Trophoblast cell (in vitro differentiated cells and primary cell): ENCODE results near the gene SLAIN1.

Source experiments
- DNase-seq, 2 donors: peaks; one replicate each; pipeline ENCODE4 v3.0.0-alpha.2; 2016
- H2AFZ ChIP-seq: 2 replicates; pipeline ENCODE4 v1.6.1; 2013; ENCODE audit warnings: low read length, moderate library complexity, mild to moderate bottlenecking; ENCODE audit not compliant: insufficient read depth, poor library complexity
- H2AK5ac ChIP-seq: 2 replicates; pipeline ENCODE4 v1.6.1; 2013; ENCODE audit warnings: mild to moderate bottlenecking, low read length
- H2BK120ac ChIP-seq: 2 replicates; pipeline ENCODE4 v1.6.1; 2013; ENCODE audit warnings: low read length, mild to moderate bottlenecking, moderate library complexity; ENCODE audit not compliant: insufficient read depth, poor library complexity
- H2BK12ac ChIP-seq: 2 replicates; pipeline ENCODE4 v1.6.1; 2013; ENCODE audit warnings: mild to moderate bottlenecking, low read length, moderate library complexity
- H2BK5ac ChIP-seq: 2 replicates; pipeline ENCODE4 v1.6.1; 2013; ENCODE audit warnings: low read length, low read depth, moderate library complexity, mild to moderate bottlenecking; ENCODE audit not compliant: poor library complexity
- H3K14ac ChIP-seq: 2 replicates; pipeline ENCODE4 v1.6.1; 2013; ENCODE audit warnings: mild to moderate bottlenecking, low read length
- H3K18ac ChIP-seq: 2 replicates; pipeline ENCODE4 v1.6.1; 2013; ENCODE audit warnings: mild to moderate bottlenecking, low read length
- H3K23ac ChIP-seq: 2 replicates; pipeline ENCODE4 v1.6.1; 2013; ENCODE audit warnings: low read length
- H3K27ac ChIP-seq: 2 replicates; pipeline ENCODE4 v1.5.1; 2013; ENCODE audit warnings: low read depth, mild to moderate bottlenecking, inconsistent platforms, low read length, moderate library complexity
- H3K27me3 ChIP-seq: 2 replicates; pipeline ENCODE4 v1.6.1; 2013; ENCODE audit warnings: inconsistent platforms, mild to moderate bottlenecking, low read length, moderate library complexity; ENCODE audit not compliant: insufficient read depth
- H3K36me3 ChIP-seq, 2 experiments: 1 replicate in 1 of 2; 2 replicates in 1 of 2; pipeline ENCODE4 v1.6.1; 2013; ENCODE audit warnings: low read length in 2 of 2, mild to moderate bottlenecking in 2 of 2, moderate library complexity in 1 of 2; ENCODE audit not compliant: insufficient read depth in 2 of 2, control insufficient read depth in 1 of 2
- H3K4ac ChIP-seq: 2 replicates; pipeline ENCODE4 v1.6.1; 2013; ENCODE audit warnings: low read depth, mild to moderate bottlenecking, low read length, moderate library complexity
- H3K4me1 ChIP-seq, 2 experiments: 1 replicate in 1 of 2; 2 replicates in 1 of 2; pipeline ENCODE4 v1.6.1; 2013; ENCODE audit warnings: low read length in 2 of 2, mild to moderate bottlenecking in 2 of 2, moderate library complexity in 1 of 2; ENCODE audit not compliant: insufficient read depth in 2 of 2, control insufficient read depth in 1 of 2
- H3K4me2 ChIP-seq: 2 replicates; pipeline ENCODE4 v1.6.1; 2013; ENCODE audit warnings: inconsistent platforms, mild to moderate bottlenecking, low read length, moderate library complexity
- H3K4me3 ChIP-seq: 2 replicates; pipeline ENCODE4 v1.5.1; 2013; ENCODE audit warnings: mild to moderate bottlenecking, low read depth, low read length, inconsistent platforms
- H3K79me1 ChIP-seq: one replicate; pipeline ENCODE4 v1.6.1; 2013; ENCODE audit warnings: low read length
- H3K79me2 ChIP-seq: 2 replicates; pipeline ENCODE4 v1.6.1; 2013; ENCODE audit warnings: low read length, mild to moderate bottlenecking; ENCODE audit not compliant: control insufficient read depth, insufficient read depth, poor library complexity
- H3K9ac ChIP-seq: 2 replicates; pipeline ENCODE4 v1.6.1; 2013; ENCODE audit warnings: mild to moderate bottlenecking, low read length
- H3K9me3 ChIP-seq: 2 replicates; pipeline ENCODE4 v1.6.1; 2013; ENCODE audit warnings: low read depth, mild to moderate bottlenecking, control low read depth, inconsistent platforms, low read length; ENCODE audit not compliant: insufficient read depth
- H4K12ac ChIP-seq: 2 replicates; pipeline ENCODE4 v1.6.1; 2013; ENCODE audit warnings: low read depth, mild to moderate bottlenecking, low read length, moderate library complexity
- H4K8ac ChIP-seq: 2 replicates; pipeline ENCODE4 v1.6.1; 2013; ENCODE audit warnings: low read depth, mild to moderate bottlenecking, low read length, moderate library complexity
- H4K91ac ChIP-seq: one replicate; pipeline ENCODE4 v1.6.1; 2013; ENCODE audit warnings: low read depth, mild to moderate bottlenecking, low read length, moderate library complexity
- WGBS: extraction: QIAGEN DNeasy Blood & Tissue Kit; methylation state at CpG from one replicate; pipeline ENCODE4 v1.1.7; 2013; ENCODE audit warnings: missing lambda C conversion rate; ENCODE audit not compliant: insufficient read length, insufficient coverage; ENCODE audit errors: extremely low coverage; 5-methylcytosine and 5-hydroxymethylcytosine counted together

SLAIN1 gene

GRCh38 chr13:77751513-77752456 lies 54.3 kb downstream of the SLAIN1 start:
- Histone ChIP-seq H3K4ac (no peak overlapping the region), H3K36me3 (no peaks in the 10 kb centered on the region), H3K79me1 (no peaks in the 10 kb centered on the region), H2BK120ac (no peak overlapping the region), H3K23ac (no peak overlapping the region), H3K14ac (no peak overlapping the region), H2AFZ (no peak overlapping the region), H3K4me2 (no peak overlapping the region), H3K9ac (no peak overlapping the region), H3K18ac (no peak overlapping the region), H4K12ac (no peak overlapping the region), H3K4me1 (no peaks in the 10 kb centered on the region), H3K9me3 (no peaks in the 10 kb centered on the region), H2AK5ac (no peak overlapping the region), H4K8ac (no peak overlapping the region), H2BK12ac (no peak overlapping the region), H3K27ac (no peak overlapping the region), H3K4me3 (no peak overlapping the region), H3K79me2 (no peaks in the 10 kb centered on the region), H3K27me3 (no peaks in the 10 kb centered on the region), H4K91ac (no peak overlapping the region), H2BK5ac (no peak overlapping the region)
- WGBS = no CpG with 5 or more reads among the region's 5 CpGs
- peak; percentile 13 to 77 for DNase-seq

DNA sequence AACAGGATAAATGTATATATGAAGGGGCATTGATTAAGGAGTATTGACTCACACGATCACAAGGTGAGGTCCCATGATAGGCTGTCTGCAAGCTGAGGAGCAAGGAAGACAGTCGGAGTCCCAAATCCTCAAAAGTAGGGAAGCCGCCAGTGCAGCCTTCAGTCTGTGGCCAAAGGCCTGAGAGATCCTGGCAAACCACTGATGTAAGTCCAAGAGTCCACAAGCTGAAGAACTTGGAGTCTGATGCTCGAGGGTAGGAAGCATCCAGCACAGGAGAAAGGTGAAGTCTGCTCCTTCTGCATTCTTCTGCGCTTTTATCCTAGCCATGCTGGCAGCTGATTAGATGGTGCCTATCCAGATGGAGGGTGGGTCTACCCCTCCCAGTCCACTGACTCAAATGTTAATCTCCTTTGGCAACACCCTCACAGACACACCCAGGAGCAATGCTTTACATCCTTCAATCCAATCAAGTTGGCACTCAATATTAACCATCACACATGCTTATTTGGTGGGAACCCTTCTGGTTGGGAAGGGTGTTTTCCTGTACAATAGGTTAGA lies 55.1 kb downstream of the SLAIN1 start:
- H3K79me1 ChIP-seq = no peaks in the 10 kb centered on the region
- H3K18ac ChIP-seq = no peak overlapping the region
- H3K14ac ChIP-seq = no peak overlapping the region
- H3K4me2 ChIP-seq = no peak overlapping the region
- H3K23ac ChIP-seq = no peak overlapping the region
- DNase-seq = peak; percentile 4 to 6
- no peak overlapping the region for H2BK120ac ChIP-seq
- no peak overlapping the region for H3K27ac ChIP-seq
- H3K9ac ChIP-seq = no peak overlapping the region
- H2AK5ac ChIP-seq = no peak overlapping the region
- H2BK12ac ChIP-seq = no peak overlapping the region
- no peaks in the 10 kb centered on the region for H3K27me3 ChIP-seq
- H2BK5ac ChIP-seq = no peak overlapping the region
- no peak overlapping the region for H4K91ac ChIP-seq
- no peak overlapping the region for H3K4me3 ChIP-seq
- H3K79me2 ChIP-seq = no peaks in the 10 kb centered on the region
- no peaks in the 10 kb centered on the region for H3K9me3 ChIP-seq
- H3K4ac ChIP-seq = no peak overlapping the region
- no peak overlapping the region for H4K12ac ChIP-seq
- H3K36me3 ChIP-seq = no peaks in the 10 kb centered on the region
- no peak overlapping the region for H4K8ac ChIP-seq
- H3K4me1 ChIP-seq = no peaks in the 10 kb centered on the region
- no CpG with 5 or more reads among the region's 5 CpGs for WGBS
- no peak overlapping the region for H2AFZ ChIP-seq

- H3K79me1 ChIP-seq = no peaks in the 10 kb centered on the region
- no peak overlapping the region for H2AFZ ChIP-seq
- WGBS = no CpG with 5 or more reads among the region's 8 CpGs
- no peak overlapping the region for H3K14ac ChIP-seq
- no peak overlapping the region for H3K23ac ChIP-seq
- no peak overlapping the region for H3K18ac ChIP-seq
- H3K9me3 ChIP-seq = peaks cover 2% of the 10 kb centered on the region
- no peaks in the 10 kb centered on the region for H3K36me3 ChIP-seq
- DNase-seq = peak; percentile 76 to 90
- no peak overlapping the region for H3K27ac ChIP-seq
- no peak overlapping the region for H4K12ac ChIP-seq
- H2BK12ac ChIP-seq = no peak overlapping the region
- no peak overlapping the region for H3K4ac ChIP-seq
- H3K9ac ChIP-seq = no peak overlapping the region
- H2BK120ac ChIP-seq = no peak overlapping the region
- peaks cover 5 to 8% of the 10 kb centered on the region in 2 experiments for H3K4me1 ChIP-seq
- no peak overlapping the region for H4K91ac ChIP-seq
- H3K79me2 ChIP-seq = no peaks in the 10 kb centered on the region
- no peaks in the 10 kb centered on the region for H3K27me3 ChIP-seq
- no peak overlapping the region for H2AK5ac ChIP-seq
- H3K4me3 ChIP-seq = no peak overlapping the region
- no peak overlapping the region for H2BK5ac ChIP-seq
- no peak overlapping the region for H4K8ac ChIP-seq
- peak overlapping the region; percentile 45 for H3K4me2 ChIP-seq
Observed at GRCh38 chr13:77760893-77761292, 63.4 kb downstream of the SLAIN1 start.

GRCh38 chr13:77767413-77767812 lies 69.9 kb downstream of the SLAIN1 start:
- no peak overlapping the region for H4K91ac ChIP-seq
- H3K4me1 ChIP-seq = no peaks in the 10 kb centered on the region
- no peak overlapping the region for H2AK5ac ChIP-seq
- no peaks in the 10 kb centered on the region for H3K79me2 ChIP-seq
- no peak for DNase-seq
- no peak overlapping the region for H2BK120ac ChIP-seq
- WGBS = no CpG with 5 or more reads among the region's 5 CpGs
- no peaks in the 10 kb centered on the region for H3K79me1 ChIP-seq
- no peak overlapping the region for H3K27ac ChIP-seq
- no peak overlapping the region for H3K23ac ChIP-seq
- no peaks in the 10 kb centered on the region for H3K36me3 ChIP-seq
- H2BK12ac ChIP-seq = no peak overlapping the region
- peaks cover 2% of the 10 kb centered on the region for H3K9me3 ChIP-seq
- H3K4me2 ChIP-seq = no peak overlapping the region
- H4K8ac ChIP-seq = no peak overlapping the region
- no peak overlapping the region for H3K9ac ChIP-seq
- no peak overlapping the region for H3K18ac ChIP-seq
- no peak overlapping the region for H3K4me3 ChIP-seq
- H2BK5ac ChIP-seq = no peak overlapping the region
- H3K27me3 ChIP-seq = no peaks in the 10 kb centered on the region
- H2AFZ ChIP-seq = no peak overlapping the region
- H3K14ac ChIP-seq = no peak overlapping the region
- no peak overlapping the region for H4K12ac ChIP-seq
- no peak overlapping the region for H3K4ac ChIP-seq
